Measurements from ENCODE around the gene NR1D1. TPM values are rescaled to one million over a fixed set of nuclear protein-coding genes. Genes with fewer than 3 reads are reported as not detected.

NR1D1 gene
- total RNA-seq, 2 donors from 2014 or later = 2.3 to 5.9 TPM

- WGBS, 2 donors = 49 to 53% methylated on average over 4 of the region's 4 CpGs
- no peak for DNase-seq
- intact Hi-C loops (cut with DNase I) = no loop called here
- Histone ChIP-seq H3K27me3 (no peaks in the 10 kb centered on the region), H3K9me3 (no peaks in the 10 kb centered on the region), H3K36me3 (replicated peaks in 1 of 2; ENCODE audit: insufficient read depth in 1 of 2, low read depth in 2 of 2) (no peaks in the 10 kb centered on the region), H3K4me1 (peaks cover 80% of the 10 kb centered on the region), H3K27ac (peak overlapping the region; percentile 85 to 98 (median 93)), H3K4me3 (no peak overlapping the region)
- ATAC-seq = no peak
- no peak for TF ChIP-seq POLR2A (IDR thresholded peaks at IDR 0.05)
- no peak for TF ChIP-seq CTCF (IDR thresholded peaks at IDR 0.05)
These were observed 12.3 kb upstream of the NR1D1 start for GRCh38 chr17:40112718-40113109.

GRCh38 chr17:40112191-40112711 is 11.9 kb upstream of the NR1D1 start:
- no peak for ATAC-seq
- TF ChIP-seq CTCF (IDR thresholded peaks at IDR 0.05) = no peak
- no peak for TF ChIP-seq POLR2A (IDR thresholded peaks at IDR 0.05)
- no peak overlapping the region for H3K4me3 ChIP-seq
- H3K27me3 ChIP-seq = no peaks in the 10 kb centered on the region
- 5 to 6% methylated on average over 2 of the region's 2 CpGs for WGBS, 2 donors
- H3K9me3 ChIP-seq = no peaks in the 10 kb centered on the region
- no peaks in the 10 kb centered on the region for H3K36me3 ChIP-seq (replicated peaks in 1 of 2; ENCODE audit: insufficient read depth in 1 of 2, low read depth in 2 of 2)
- intact Hi-C loops (cut with DNase I) = no loop called here
- peak in 1 of 4 donors; percentile 13 for DNase-seq
- peak overlapping the region; percentile 85 to 98 (median 93) for H3K27ac ChIP-seq
- peaks cover 84% of the 10 kb centered on the region for H3K4me1 ChIP-seq

- H3K9me3 ChIP-seq = no peaks in the 10 kb centered on the region
- peak; percentile 94 to 98 (median 96) for DNase-seq
- H3K4me3 ChIP-seq = no peak overlapping the region
- peak; percentile 75 for ATAC-seq
- 0% methylated on average over 10 to 12 of the region's 12 CpGs for WGBS, 2 donors
- peak overlapping the region; percentile 85 to 98 (median 93) for H3K27ac ChIP-seq
- H3K27me3 ChIP-seq = no peaks in the 10 kb centered on the region
- no peaks in the 10 kb centered on the region for H3K36me3 ChIP-seq (replicated peaks in 1 of 2; ENCODE audit: insufficient read depth in 1 of 2, low read depth in 2 of 2)
- peaks cover 84% of the 10 kb centered on the region for H3K4me1 ChIP-seq
- peak in 2 of 3 donors; percentile 36 to 46 for TF ChIP-seq POLR2A (IDR thresholded peaks at IDR 0.05)
- peak; percentile 65 to 97 (median 93) for TF ChIP-seq CTCF (IDR thresholded peaks at IDR 0.05)
- intact Hi-C loops (cut with DNase I) = no loop called here
These were observed 11.1 kb upstream of the NR1D1 start for GRCh38 chr17:40111221-40112128.

GRCh38 chr17:40110026-40110845 is 9.8 kb upstream of the NR1D1 start:
- peak overlapping the region; percentile 85 to 98 (median 93) for H3K27ac ChIP-seq
- no peaks in the 10 kb centered on the region for H3K27me3 ChIP-seq
- DNase-seq (peak in 2 of 4 donors; percentile 21 to 35), ATAC-seq (no peak)
- H3K4me1 ChIP-seq = peaks cover 80% of the 10 kb centered on the region
- TF ChIP-seq POLR2A (IDR thresholded peaks at IDR 0.05) (no peak), CTCF (IDR thresholded peaks at IDR 0.05) (no peak)
- 52 to 59% methylated on average over 3 of the region's 3 CpGs for WGBS, 2 donors
- H3K4me3 ChIP-seq = no peak overlapping the region
- no peaks in the 10 kb centered on the region for H3K36me3 ChIP-seq (replicated peaks in 1 of 2; ENCODE audit: insufficient read depth in 1 of 2, low read depth in 2 of 2)
- intact Hi-C loops (cut with DNase I) = no loop called here
- H3K9me3 ChIP-seq = no peaks in the 10 kb centered on the region

Measured in body of pancreas (tissue), 4 donors.